A549 (cell line): ENCODE results near the gene ARHGAP26.

Source experiments
- BHLHE40 ChIP-seq: IDR thresholded peaks from 2 replicates; pipeline ENCODE4 v1.6.1; 2012; ENCODE audit warnings: low read depth, low read length, inconsistent platforms
- CHD2 ChIP-seq: fragments of 150-350 bp; IDR thresholded peaks from 2 replicates; pipeline ENCODE4 v1.6.1; 2014; ENCODE audit warnings: low read length; ENCODE audit not compliant: partially characterized antibody
- CHD4 ChIP-seq: fragments of 200-600 bp; sonication (generic); IDR thresholded peaks from 2 replicates; pipeline ENCODE4 v1.6.1; 2016; ENCODE audit warnings: antibody characterized with exemption, mild to moderate bottlenecking, borderline replicate concordance
- CTCF ChIP-seq: fragments of >200 bp; sonication (Bioruptor Twin); formaldehyde crosslinking; IDR thresholded peaks from 3 replicates; pipeline ENCODE4 v1.5.1; 2016
- EP300 ChIP-seq, 2 experiments: fragments of >200 bp; sonication (Bioruptor Twin); formaldehyde crosslinking; IDR thresholded peaks; 2 replicates in 1 of 2; 3 replicates in 1 of 2; pipeline ENCODE4 v1.6.1; 2016 to 2017
- HMGXB4 ChIP-seq: fragments of 250-450 bp; sonication (Bioruptor Pico); IDR thresholded peaks from 2 replicates; pipeline ENCODE4 v1.5.0; 2021; ENCODE audit warnings: mild to moderate bottlenecking, moderate library complexity, borderline replicate concordance
- JUN ChIP-seq, 2 experiments: fragments of >200 bp; sonication (Bioruptor Twin); formaldehyde crosslinking; IDR thresholded peaks; 2 replicates in 1 of 2; 3 replicates in 1 of 2; pipeline ENCODE4 v1.6.1; 2016 to 2017
- NR3C1 ChIP-seq: fragments of >200 bp; sonication (Bioruptor Twin); formaldehyde crosslinking; IDR thresholded peaks from 3 replicates; pipeline ENCODE4 v1.6.1; 2017
- PBX3 ChIP-seq: IDR thresholded peaks from 2 replicates; pipeline ENCODE4 v1.6.1; 2012
- POLR2A ChIP-seq: IDR thresholded peaks from 2 replicates; pipeline ENCODE4 v1.6.1; 2012; ENCODE audit warnings: mild to moderate bottlenecking, low read length
- RAD21 ChIP-seq, 2 experiments: fragments of >200 bp in 1 of 2; sonication (Bioruptor Twin) in 1 of 2; formaldehyde crosslinking in 1 of 2; IDR thresholded peaks in 1 of 2; conservative IDR thresholded peaks in 1 of 2; 2 replicates in 1 of 2; 3 replicates in 1 of 2; pipeline ENCODE4 v1.6.1; 2012 to 2018; ENCODE audit warnings: inconsistent platforms in 1 of 2
- REST ChIP-seq: fragments of 200-600 bp; sonication (generic); IDR thresholded peaks from 2 replicates; pipeline ENCODE4 v1.6.1; 2016; ENCODE audit warnings: antibody characterized with exemption, mild to moderate bottlenecking, moderate library complexity
- TP53 ChIP-seq: fragments of 250-450 bp; sonication (Bioruptor Pico); IDR thresholded peaks from 2 replicates; pipeline ENCODE4 v1.5.0; 2021; ENCODE audit warnings: mild to moderate bottlenecking, moderate library complexity
- ZFP36 ChIP-seq: fragments of 450-650 bp; IDR thresholded peaks from 2 replicates; pipeline ENCODE4 v1.6.1; 2014; ENCODE audit warnings: borderline replicate concordance; ENCODE audit not compliant: partially characterized antibody

- TF ChIP-seq CTCF (no peak), RAD21 (conservative IDR thresholded peaks at IDR 0.05 in 1 of 2, IDR thresholded peaks at IDR 0.05 in 1 of 2) (no peak), PBX3 (no peak), TP53 (CRISPR knock-in tag) (no peak), EP300 (IDR thresholded peaks at IDR 0.05) (no peak), JUN (IDR thresholded peaks at IDR 0.05) (no peak), HMGXB4 (no peak), POLR2A (no peak), BHLHE40 (no peak), CHD2 (no peak), REST (no peak), CHD4 (no peak), ZFP36 (no peak), NR3C1 (no peak)
These were observed 388.9 kb downstream of the ARHGAP26 start for GRCh38 chr5:143159031-143159430.
